ENCODE data around the gene STXBP3. TPM values are rescaled to one million over a fixed set of nuclear protein-coding genes. Genes with fewer than 3 reads are reported as not detected.

The STXBP3 gene
- total and polyA plus RNA-seq, 2 of the 8 experiments (the other 6 are each of a cell fraction or from before 2014, with no cell fraction given): 6.0 to 38.5 TPM

- Histone ChIP-seq H3K79me2 (ENCODE audit: control insufficient read depth in 1 of 2, insufficient read depth in 2 of 2, low read length in 2 of 2) (no peaks in the 10 kb centered on the region), H2BK20ac (ENCODE audit: low read length) (no peak overlapping the region), H3K27me3 (replicated peaks in 1 of 4; ENCODE audit: control insufficient read depth in 3 of 4, extremely low read depth in 1 of 4, insufficient read depth in 3 of 4, low read length in 3 of 4) (peaks cover 0 to 4% (median 0%) of the 10 kb centered on the region in 4 experiments; a peak in 3 of 7 replicates), H3K9ac (replicated peaks in 1 of 4; ENCODE audit: extremely low read depth in 1 of 4, low read depth in 3 of 4, low read length in 3 of 4) (no peak overlapping the region), H4K8ac (ENCODE audit: extremely low read depth, insufficient read depth, low read length) (no peak overlapping the region), H3K4me3 (ENCODE audit: extremely low read depth in 1 of 4, insufficient read depth in 2 of 4, low read depth in 3 of 4, low read length in 4 of 4) (no peak overlapping the region), H3K4ac (replicated peaks; ENCODE audit: insufficient read length, low read depth, low read length) (no peak overlapping the region), H3K23ac (ENCODE audit: insufficient read length) (no peak overlapping the region), H2BK5ac (ENCODE audit: low read depth, low read length) (no peak overlapping the region), H2BK120ac (replicated peaks; ENCODE audit: low read depth, low read length) (no peak overlapping the region), H2AFZ (ENCODE audit: low read length) (no peak overlapping the region), H3K36me3 (ENCODE audit: control insufficient read depth in 2 of 4, insufficient read depth in 4 of 4, low read length in 3 of 4) (no peaks in the 10 kb centered on the region; a peak in 1 of 8 replicates), H2AK5ac (ENCODE audit: low read depth, low read length) (no peak overlapping the region), H3K18ac (ENCODE audit: extremely low read depth, low read length) (no peak overlapping the region), H3K4me2 (ENCODE audit: insufficient read depth in 1 of 2, low read depth in 2 of 2, low read length in 2 of 2) (no peak overlapping the region), H4K20me1 (replicated peaks in 1 of 2; ENCODE audit: control insufficient read depth in 1 of 2, insufficient read depth in 2 of 2, low read length in 2 of 2) (no peaks in the 10 kb centered on the region), H3K79me1 (ENCODE audit: low read depth, low read length) (no peaks in the 10 kb centered on the region), H3K14ac (ENCODE audit: insufficient read length) (no peak overlapping the region), H4K91ac (replicated peaks; ENCODE audit: insufficient read length, low read length) (no peak overlapping the region), H4K5ac (ENCODE audit: insufficient read length, low read depth, low read length) (no peak overlapping the region), H2BK15ac (ENCODE audit: low read length) (no peak overlapping the region), H3K9me3 (ENCODE audit: insufficient read depth in 2 of 2, low read depth in 1 of 2, low read length in 1 of 2) (no peaks in the 10 kb centered on the region), H3K56ac (replicated peaks; ENCODE audit: insufficient read length, low read depth, low read length) (no peak overlapping the region), H3K23me2 (ENCODE audit: low read depth, low read length) (no peaks in the 10 kb centered on the region; the same call in 1 of the 2 replicates), H3K4me1 (replicated peaks in 1 of 4; ENCODE audit: control insufficient read depth in 3 of 4, insufficient read depth in 4 of 4, low read length in 3 of 4) (no peaks in the 10 kb centered on the region; a peak in 1 of 7 replicates), H2BK12ac (ENCODE audit: low read depth, low read length) (no peak overlapping the region), H3K27ac (ENCODE audit: low read depth, low read length) (no peak overlapping the region)
- 89% methylated on average over 6 of the region's 6 CpGs; no CpG with 5 or more reads in 1 of the 2 experiments for WGBS, 2 experiments (ENCODE audit: extremely low coverage in 1 of 2, insufficient coverage in 1 of 2, insufficient read length in 1 of 2, insufficient replicate concordance in 2 of 2, low coverage in 1 of 2, low lambda C conversion rate in 2 of 2, missing lambda C conversion rate in 1 of 2)
- POLR2A ChIA-PET (ENCODE audit: partially characterized antibody): no interaction called here
- CTCF ChIA-PET (ENCODE audit: partially characterized antibody): no interaction called here
- DNase-seq (ENCODE audit: low read depth in 1 of 2, low spot score in 2 of 2) (no peak), FAIRE-seq (no peak)
- TF ChIP-seq TBP (IDR thresholded peaks at IDR 0.05; ENCODE audit: low read depth, low read length) (no peak), SP1 (IDR thresholded peaks at IDR 0.05; ENCODE audit: low read depth, low read length) (no peak), RBBP5 (IDR thresholded peaks at IDR 0.05; ENCODE audit: borderline replicate concordance, low read depth, low read length) (no peak), KDM1A (IDR thresholded peaks at IDR 0.05; ENCODE audit: borderline replicate concordance, low read length) (no peak)
- TF ChIP-seq, protein P1, sequence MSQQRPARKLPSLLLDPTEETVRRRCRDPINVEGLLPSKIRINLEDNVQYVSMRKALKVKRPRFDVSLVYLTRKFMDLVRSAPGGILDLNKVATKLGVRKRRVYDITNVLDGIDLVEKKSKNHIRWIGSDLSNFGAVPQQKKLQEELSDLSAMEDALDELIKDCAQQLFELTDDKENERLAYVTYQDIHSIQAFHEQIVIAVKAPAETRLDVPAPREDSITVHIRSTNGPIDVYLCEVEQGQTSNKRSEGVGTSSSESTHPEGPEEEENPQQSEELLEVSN (IDR thresholded peaks at IDR 0.05): no peak
Observed at GRCh38 chr1:108742253-108742652, 4.2 kb upstream of the STXBP3 start.
